ENCODE measurements around the gene DHRS11.

The DHRS11 gene

GRCh38 chr17:36591434-36592315 lies at the start of gene DHRS11:
Gene DHRS11 (plus strand): TSS chr17:36591879. CDS start chr17:36592010, 131 bp downstream.
- H3K27ac Mint-ChIP-seq, result peak within 1 kb of the TSS; percentile 53
- H3K36me3 Mint-ChIP-seq (ENCODE audit: low read depth), result peaks cover 36% of the 10 kb centered on the region
- no peaks in the 10 kb centered on the region for H3K9me3 Mint-ChIP-seq
- H3K4me3 Mint-ChIP-seq, result peak within 1 kb of the TSS; percentile 82
- H3K4me1 Mint-ChIP-seq (ENCODE audit: low read depth), result peaks cover 27% of the 10 kb centered on the region
- intact Hi-C loops (cut with micrococcal nuclease), result loop anchor here (1.0 to 5.0 kb wide), 2 partner anchors 10 to 44 kb away; partner anchors contain the start of gene MRM1
- H3K27me3 Mint-ChIP-seq, result peaks cover 17% of the 10 kb centered on the region

GRCh38 chr17:36542755-36543154 lies 48.9 kb upstream of the DHRS11 start:
- H3K9me3 Mint-ChIP-seq, result no peaks in the 10 kb centered on the region
- H3K4me1 Mint-ChIP-seq (ENCODE audit: low read depth), result peaks cover 9% of the 10 kb centered on the region
- H3K27ac Mint-ChIP-seq, result peak overlapping the region; percentile 99
- no peak overlapping the region for H3K4me3 Mint-ChIP-seq
- H3K27me3 Mint-ChIP-seq, result no peaks in the 10 kb centered on the region
- intact Hi-C loops (cut with micrococcal nuclease), result loop anchor here (5.0 kb wide), 1 partner anchor 405 kb away; the partner anchor contains the start of gene AATF
- peaks cover 49% of the 10 kb centered on the region for H3K36me3 Mint-ChIP-seq (ENCODE audit: low read depth)

- Mint-ChIP-seq H3K27me3 (no peaks in the 10 kb centered on the region), H3K36me3 (ENCODE audit: low read depth) (peaks cover 56% of the 10 kb centered on the region), H3K4me3 (peak overlapping the region; percentile 98), H3K9me3 (no peaks in the 10 kb centered on the region), H3K27ac (peak overlapping the region; percentile 99), H3K4me1 (ENCODE audit: low read depth) (peaks cover 21% of the 10 kb centered on the region)
- intact Hi-C loops (cut with micrococcal nuclease), result loop anchor here (1.0 to 5.0 kb wide), 2 partner anchors 9 to 403 kb away; partner anchors contain the start of gene AATF
Observed at GRCh38 chr17:36544044-36544306, 47.7 kb upstream of the DHRS11 start.

- peak within 1 kb of the TSS; percentile 98 for H3K4me3 Mint-ChIP-seq
- peak within 1 kb of the TSS; percentile 99 for H3K27ac Mint-ChIP-seq
- intact Hi-C loops (cut with micrococcal nuclease), result loop anchor here (1.0 to 5.0 kb wide), 3 partner anchors 9 to 403 kb away; partner anchors contain the start of genes AATF and DHRS11
- H3K27me3 Mint-ChIP-seq, result no peaks in the 10 kb centered on the region
- H3K4me1 Mint-ChIP-seq (ENCODE audit: low read depth), result peaks cover 21% of the 10 kb centered on the region
- H3K36me3 Mint-ChIP-seq (ENCODE audit: low read depth), result peaks cover 54% of the 10 kb centered on the region
- no peaks in the 10 kb centered on the region for H3K9me3 Mint-ChIP-seq
Observed at GRCh38 chr17:36544307-36545076, 47.2 kb upstream of the DHRS11 start, which contains the start of gene GGNBP2. Gene GGNBP2 (plus strand): TSS chr17:36544919. CDS start chr17:36545725, 806 bp downstream.

GRCh38 chr17:36545077-36545464 lies 46.6 kb upstream of the DHRS11 start:
- Mint-ChIP-seq H3K4me3 (peak overlapping the region; percentile 98), H3K9me3 (no peaks in the 10 kb centered on the region), H3K27me3 (no peaks in the 10 kb centered on the region), H3K36me3 (ENCODE audit: low read depth) (peaks cover 54% of the 10 kb centered on the region), H3K4me1 (ENCODE audit: low read depth) (peaks cover 19% of the 10 kb centered on the region), H3K27ac (peak overlapping the region; percentile 99)
- intact Hi-C loops (cut with micrococcal nuclease), result loop anchor here (5.0 kb wide), 1 partner anchor 47 kb away; the partner anchor contains the start of gene DHRS11

GRCh38 chr17:36545465-36546417 lies 45.9 kb upstream of the DHRS11 start:
- Mint-ChIP-seq H3K4me1 (ENCODE audit: low read depth) (peaks cover 26% of the 10 kb centered on the region), H3K27me3 (no peaks in the 10 kb centered on the region), H3K9me3 (no peaks in the 10 kb centered on the region), H3K36me3 (ENCODE audit: low read depth) (peaks cover 51% of the 10 kb centered on the region), H3K4me3 (peak overlapping the region; percentile 98), H3K27ac (peak overlapping the region; percentile 99)
- intact Hi-C loops (cut with micrococcal nuclease), result loop anchor here (5.0 kb wide), 1 partner anchor 47 kb away; the partner anchor contains the start of gene DHRS11

GRCh38 chr17:36546418-36547093 lies 45.1 kb upstream of the DHRS11 start:
- Mint-ChIP-seq H3K4me3 (peak overlapping the region; percentile 98), H3K4me1 (ENCODE audit: low read depth) (peaks cover 29% of the 10 kb centered on the region), H3K27ac (peak overlapping the region; percentile 99), H3K27me3 (no peaks in the 10 kb centered on the region), H3K36me3 (ENCODE audit: low read depth) (peaks cover 49% of the 10 kb centered on the region), H3K9me3 (no peaks in the 10 kb centered on the region)
- intact Hi-C loops (cut with micrococcal nuclease), result loop anchor here (5.0 kb wide), 1 partner anchor 46 kb away; the partner anchor contains the start of gene DHRS11

- no peaks in the 10 kb centered on the region for H3K9me3 Mint-ChIP-seq
- intact Hi-C loops (cut with micrococcal nuclease), result loop anchor here (5.0 kb wide), 1 partner anchor 45 kb away; the partner anchor contains the start of gene DHRS11
- peak overlapping the region; percentile 17 for H3K4me3 Mint-ChIP-seq
Observed at GRCh38 chr17:36547776-36548175, 43.9 kb upstream of the DHRS11 start.

GRCh38 chr17:36550491-36551417 lies 40.9 kb upstream of the DHRS11 start:
- intact Hi-C loops (cut with micrococcal nuclease), result no loop called here
- Mint-ChIP-seq H3K27ac (no peak overlapping the region), H3K9me3 (no peaks in the 10 kb centered on the region), H3K4me3 (no peak overlapping the region), H3K4me1 (ENCODE audit: low read depth) (peaks cover 29% of the 10 kb centered on the region), H3K36me3 (ENCODE audit: low read depth) (peaks cover 55% of the 10 kb centered on the region), H3K27me3 (no peaks in the 10 kb centered on the region)

More at GRCh38 chr17:36547776-36548175, 43.9 kb upstream of the DHRS11 start:
- Mint-ChIP-seq H3K36me3 (ENCODE audit: low read depth) (peaks cover 54% of the 10 kb centered on the region), H3K27ac (no peak overlapping the region), H3K4me1 (ENCODE audit: low read depth) (peaks cover 29% of the 10 kb centered on the region), H3K27me3 (no peaks in the 10 kb centered on the region)

- Mint-ChIP-seq H3K4me3 (no peak overlapping the region), H3K9me3 (no peaks in the 10 kb centered on the region), H3K4me1 (ENCODE audit: low read depth) (peaks cover 19% of the 10 kb centered on the region), H3K36me3 (ENCODE audit: low read depth) (peaks cover 66% of the 10 kb centered on the region), H3K27me3 (no peaks in the 10 kb centered on the region), H3K27ac (no peak overlapping the region)
- intact Hi-C loops (cut with micrococcal nuclease), result no loop called here
Observed at GRCh38 chr17:36553459-36553858, 38.2 kb upstream of the DHRS11 start.

- no peak overlapping the region for H3K4me3 Mint-ChIP-seq
- no peak overlapping the region for H3K27ac Mint-ChIP-seq
- intact Hi-C loops (cut with micrococcal nuclease), result no loop called here
- peaks cover 4% of the 10 kb centered on the region for H3K4me1 Mint-ChIP-seq (ENCODE audit: low read depth)
- H3K27me3 Mint-ChIP-seq, result no peaks in the 10 kb centered on the region
- H3K9me3 Mint-ChIP-seq, result no peaks in the 10 kb centered on the region
- peaks cover 97% of the 10 kb centered on the region for H3K36me3 Mint-ChIP-seq (ENCODE audit: low read depth)
Observed at GRCh38 chr17:36566081-36566480, 25.6 kb upstream of the DHRS11 start.

- H3K27me3 Mint-ChIP-seq, result no peaks in the 10 kb centered on the region
- intact Hi-C loops (cut with micrococcal nuclease), result no loop called here
- H3K27ac Mint-ChIP-seq, result no peak overlapping the region
- H3K36me3 Mint-ChIP-seq (ENCODE audit: low read depth), result peaks cover 93% of the 10 kb centered on the region
- H3K4me3 Mint-ChIP-seq, result no peak overlapping the region
- H3K9me3 Mint-ChIP-seq, result no peaks in the 10 kb centered on the region
- H3K4me1 Mint-ChIP-seq (ENCODE audit: low read depth), result no peaks in the 10 kb centered on the region
Observed at GRCh38 chr17:36575028-36575427, 16.7 kb upstream of the DHRS11 start.

Data from dendritic cell treated with granulocyte-macrophage colony-stimulating factor and Interleukin-4, amounts not matched to agents 40 ng/mL and 50 ng/mL, for 4 days (primary cell).